HG03342 (cell line): ENCODE measurements around the gene KIF5B.
"Not testable (repeated sequence)": the region's sequence is repeated elsewhere in the genome, so short reads cannot be mapped to it uniquely, and the experiment has no call there.

Experiments
- ATAC-seq: cut with Tn5 transposase; IDR thresholded peaks from one replicate; pipeline ENCODE4 v1.9.1; 2021; ENCODE audit warnings: mild to moderate bottlenecking, moderate library complexity; ENCODE audit not compliant: unreplicated experiment

Gene KIF5B

GRCh38 chr10:32017044-32017443 lies 39.2 kb downstream of the KIF5B start:
- ATAC-seq = no peak

DNA sequence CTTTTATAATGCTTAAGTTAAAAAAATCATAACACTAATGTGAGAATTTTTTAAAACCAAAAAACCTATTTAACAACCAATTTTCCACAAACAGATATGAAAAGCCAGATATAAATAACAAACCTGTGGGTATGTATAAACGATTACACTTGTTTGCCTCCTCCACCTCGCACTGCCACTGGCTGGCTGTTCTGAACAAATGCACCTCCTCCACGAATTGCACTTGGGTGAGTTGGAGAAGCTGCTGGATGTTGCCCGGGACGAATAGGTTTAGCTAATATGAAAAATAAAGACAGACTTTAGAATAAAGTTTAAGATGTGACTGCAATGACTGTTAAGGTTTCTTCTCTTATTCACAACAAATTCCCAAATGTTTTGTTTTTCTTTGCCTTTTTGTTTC lies 40.8 kb downstream of the KIF5B start:
- no peak for ATAC-seq

GRCh38 chr10:32007026-32007425 lies 49.2 kb downstream of the KIF5B start:
- ATAC-seq = no peak

DNA sequence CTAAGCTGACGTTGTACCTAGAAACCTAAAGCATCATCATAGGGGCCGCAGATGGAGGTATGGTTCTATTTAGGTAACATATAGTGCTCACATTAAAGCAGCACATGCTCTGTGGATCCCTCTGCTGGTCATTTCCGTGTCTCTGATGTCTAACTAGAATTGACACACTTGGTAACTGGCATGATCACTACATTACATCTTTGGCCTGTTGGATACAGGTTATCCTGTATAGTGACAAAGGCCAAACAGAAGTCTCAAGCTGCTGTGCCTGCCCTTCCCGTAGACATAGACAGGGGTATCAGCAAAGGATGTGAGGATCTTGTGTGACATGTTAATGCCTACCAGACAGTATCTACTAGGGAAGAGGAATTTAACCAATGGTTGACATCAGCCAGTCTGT lies 51.2 kb downstream of the KIF5B start:
- peak; percentile 53 for ATAC-seq

- no peak for ATAC-seq
Observed at GRCh38 chr10:32004161-32004591, 52.0 kb downstream of the KIF5B start.

GRCh38 chr10:32002531-32002930 lies 53.7 kb downstream of the KIF5B start:
- ATAC-seq = no peak

DNA sequence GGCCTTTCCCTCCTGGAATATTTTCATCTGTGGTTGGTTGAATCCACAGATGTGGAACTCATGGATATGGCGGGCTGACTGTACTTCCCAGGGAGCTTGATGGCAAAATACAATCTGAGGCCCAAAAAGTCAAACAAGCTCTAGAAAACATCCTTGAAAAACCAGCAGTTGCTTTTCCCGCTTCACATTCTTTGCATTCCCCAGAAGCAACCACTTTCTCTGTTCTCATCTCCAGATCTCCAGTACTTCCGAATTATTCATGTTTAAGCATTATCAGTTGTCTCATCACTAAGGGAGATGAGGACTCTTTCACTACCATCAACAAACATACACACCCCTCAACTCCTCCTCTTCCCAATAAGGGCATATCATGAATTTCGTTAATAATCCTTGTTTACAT lies 55.3 kb downstream of the KIF5B start:
- ATAC-seq = no peak

DNA sequence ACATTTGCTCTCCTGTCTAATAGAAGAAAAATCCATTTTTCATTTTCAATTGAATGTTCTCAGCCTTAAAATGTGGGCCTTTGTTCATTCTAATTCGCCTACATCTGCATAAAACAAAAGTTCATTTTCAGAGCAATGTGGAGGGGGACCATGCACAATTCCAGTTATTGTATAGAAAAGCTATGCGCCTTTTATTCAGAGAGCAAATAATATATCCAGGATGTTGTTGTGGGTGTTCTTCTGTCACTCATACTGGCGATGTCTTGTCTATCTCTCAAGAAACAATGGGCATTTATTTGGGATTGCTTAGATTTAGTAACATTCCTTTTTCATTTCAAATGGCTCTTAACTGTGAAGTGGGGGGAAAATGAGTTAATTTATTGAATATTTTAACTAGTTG lies 56.4 kb downstream of the KIF5B start:
- ATAC-seq = no peak

DNA sequence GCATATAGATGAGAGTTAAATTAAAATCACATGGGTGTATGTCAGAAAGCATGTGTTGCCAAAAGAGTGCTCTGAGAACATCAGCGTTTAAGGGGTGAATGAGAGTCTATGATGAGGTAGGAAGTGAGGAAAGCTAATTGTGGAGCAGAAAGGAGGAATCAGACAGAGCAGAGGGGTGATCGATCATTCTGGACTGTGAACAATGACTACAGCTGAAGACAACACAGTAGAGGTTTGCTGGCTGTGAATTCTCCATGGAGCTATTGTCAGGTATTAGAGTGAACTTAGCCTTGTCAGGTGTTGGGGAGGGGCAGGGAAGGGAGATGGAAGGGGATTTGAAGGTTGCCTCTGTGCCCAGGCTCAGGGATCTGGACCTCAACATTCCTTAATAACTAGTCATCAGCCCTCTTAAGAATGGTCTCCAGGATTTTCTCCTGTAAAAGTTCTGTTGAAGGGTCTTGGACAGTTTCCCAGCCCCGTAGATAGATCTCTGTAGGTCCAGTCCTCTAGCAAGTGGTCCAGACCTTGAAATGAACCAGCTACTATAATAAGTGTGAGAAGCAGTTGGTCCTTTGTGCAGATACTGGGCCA lies 57.1 kb downstream of the KIF5B start:
- ATAC-seq = no peak

DNA sequence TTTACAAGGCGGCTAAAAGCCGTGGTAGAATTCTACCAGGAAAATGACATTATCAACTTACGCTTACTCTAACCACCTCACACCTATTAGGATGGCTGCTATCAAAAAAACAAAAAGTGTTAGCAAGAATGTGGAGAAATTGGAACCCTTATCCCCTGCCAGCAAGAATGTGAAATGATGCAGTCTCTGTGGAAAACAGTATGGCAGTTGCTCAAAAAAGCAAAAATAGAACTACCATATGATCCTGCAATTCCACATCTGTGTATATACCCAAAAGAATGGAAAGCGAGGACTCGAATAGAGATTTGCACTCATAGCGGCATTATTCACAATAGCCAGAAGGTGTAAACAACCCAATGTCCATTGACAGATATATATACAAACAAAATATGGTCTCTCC lies 61.3 kb downstream of the KIF5B start:
- no peak for ATAC-seq

GRCh38 chr10:31990937-31991336 lies 65.3 kb downstream of the KIF5B start:
- ATAC-seq = no peak

GRCh38 chr10:31987786-31988185 lies 68.4 kb downstream of the KIF5B start:
- not testable (repeated sequence) for ATAC-seq

DNA sequence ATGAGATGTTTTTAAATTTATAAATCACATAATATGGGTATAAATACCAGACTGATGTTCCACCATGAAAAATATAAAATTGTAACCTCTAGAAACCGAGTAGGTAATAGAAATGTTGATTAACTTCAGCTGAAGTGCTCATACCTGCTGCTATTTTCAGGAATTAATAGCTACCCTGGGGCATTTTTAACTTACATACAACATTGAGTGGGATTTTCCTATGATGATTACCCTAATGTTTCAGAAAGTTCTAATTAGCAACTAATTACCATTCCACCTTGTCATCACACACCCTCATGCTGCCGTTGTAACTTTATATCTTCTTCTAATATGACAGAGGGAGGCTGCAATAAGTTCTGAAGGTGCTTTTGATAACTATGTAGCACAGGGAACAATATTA lies 74.1 kb downstream of the KIF5B start:
- ATAC-seq = no peak

DNA sequence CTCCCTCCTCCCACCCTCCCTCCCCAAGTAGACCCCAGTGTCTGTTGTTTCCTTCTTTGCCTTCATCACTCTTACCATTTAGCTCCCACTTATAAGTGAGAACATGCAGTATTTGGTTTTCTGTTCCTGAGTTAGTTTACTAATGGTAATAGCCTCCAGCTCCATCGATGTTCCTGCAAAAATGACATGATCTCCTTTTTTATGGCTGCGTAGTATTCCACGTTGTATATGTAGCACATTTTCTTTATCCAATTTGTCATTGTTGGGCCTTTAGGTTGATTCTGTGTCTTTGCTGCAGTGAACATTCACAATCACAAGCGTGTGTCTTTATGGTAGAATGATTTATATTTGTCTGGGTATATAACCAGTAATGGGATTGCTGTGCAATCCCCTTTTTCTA lies 75.8 kb downstream of the KIF5B start:
- ATAC-seq = no peak

DNA sequence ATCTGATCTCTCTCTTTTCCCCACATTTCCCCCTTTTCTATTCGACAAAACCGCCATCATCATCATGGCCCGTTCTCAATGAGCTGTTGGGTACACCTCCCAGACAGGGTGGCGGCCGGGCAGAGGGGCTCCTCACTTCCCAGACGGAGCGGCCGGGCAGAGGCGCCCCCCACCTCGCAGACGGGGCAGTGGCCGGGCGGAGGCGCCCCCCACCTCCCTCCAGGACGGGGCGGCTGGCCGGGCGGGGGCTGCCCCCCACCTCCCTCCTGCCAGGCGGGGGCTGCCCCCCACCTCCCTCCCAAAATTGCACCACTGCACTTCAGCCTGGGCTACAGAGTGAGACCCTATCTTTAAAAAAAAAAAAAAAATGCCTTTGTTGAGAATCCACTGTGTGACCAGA lies 77.2 kb downstream of the KIF5B start:
- ATAC-seq = not testable (repeated sequence)

- ATAC-seq = no peak
Observed at GRCh38 chr10:31978156-31978483, 78.1 kb downstream of the KIF5B start.

- ATAC-seq = peak; percentile 47
Observed at GRCh38 chr10:31977440-31978155, 78.6 kb downstream of the KIF5B start.

DNA sequence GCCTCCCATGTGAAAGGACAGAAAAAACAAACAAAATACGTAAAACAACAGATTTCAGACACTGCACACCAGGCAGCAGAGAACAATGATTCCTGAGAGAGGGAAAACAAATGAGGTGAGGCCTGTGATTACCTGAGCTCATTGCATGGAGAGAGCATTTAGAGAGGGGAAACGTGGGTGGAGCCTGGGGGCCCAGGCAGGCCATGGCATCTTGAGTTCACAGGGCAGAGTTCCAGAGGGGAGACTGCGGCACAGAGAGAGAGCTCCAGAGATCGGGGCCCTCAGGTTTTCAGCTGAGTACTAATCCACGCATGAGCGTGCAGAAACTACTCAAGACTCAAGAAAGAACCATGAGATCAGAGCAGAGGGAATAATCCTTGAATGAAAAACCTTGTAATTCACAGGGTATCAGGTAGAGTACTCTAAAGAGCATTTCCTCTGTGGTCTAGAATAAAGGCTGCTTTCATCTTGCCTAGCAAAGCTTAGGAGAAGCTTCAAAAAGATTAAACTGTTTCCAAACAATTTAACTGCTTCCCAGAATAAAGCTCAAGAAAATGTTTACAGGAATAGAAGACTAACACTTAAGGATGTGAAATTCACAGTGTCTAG lies 81.0 kb downstream of the KIF5B start:
- ATAC-seq = no peak

DNA sequence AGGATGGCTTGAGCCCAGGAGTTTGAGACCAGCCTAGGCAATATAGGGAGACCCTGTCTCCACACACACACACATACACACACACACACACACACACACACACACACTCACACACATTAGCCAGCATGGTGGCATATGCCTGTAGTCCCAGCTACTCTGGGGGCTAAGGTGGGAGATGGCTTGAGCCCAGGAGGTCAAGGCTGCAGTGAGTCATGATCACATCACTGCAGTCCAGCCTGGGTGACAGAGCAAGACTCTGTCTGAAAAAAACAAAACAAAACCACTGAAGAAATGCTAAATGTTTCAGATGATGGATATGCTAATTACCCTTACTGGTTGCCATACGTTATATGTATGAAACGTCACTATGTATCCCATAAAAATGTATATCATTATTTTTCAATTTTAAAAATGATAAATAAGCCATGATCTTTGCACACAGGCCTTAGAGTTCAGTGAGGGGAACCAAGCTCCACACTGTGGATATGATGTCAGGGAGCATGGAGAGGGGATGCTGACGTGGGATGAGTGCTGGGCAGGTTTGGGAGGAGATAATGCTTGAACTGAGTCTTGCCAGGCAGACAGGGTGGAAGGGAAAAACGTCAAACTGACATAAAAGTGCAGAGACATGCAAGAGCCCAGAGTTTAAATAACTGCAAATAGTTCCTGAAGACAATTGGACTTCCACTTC lies 81.6 kb downstream of the KIF5B start:
- ATAC-seq = no peak

- ATAC-seq = no peak
Observed at GRCh38 chr10:31972519-31973041, 83.6 kb downstream of the KIF5B start.

GRCh38 chr10:31969847-31970246 lies 86.4 kb downstream of the KIF5B start:
- ATAC-seq = not testable (repeated sequence)

DNA sequence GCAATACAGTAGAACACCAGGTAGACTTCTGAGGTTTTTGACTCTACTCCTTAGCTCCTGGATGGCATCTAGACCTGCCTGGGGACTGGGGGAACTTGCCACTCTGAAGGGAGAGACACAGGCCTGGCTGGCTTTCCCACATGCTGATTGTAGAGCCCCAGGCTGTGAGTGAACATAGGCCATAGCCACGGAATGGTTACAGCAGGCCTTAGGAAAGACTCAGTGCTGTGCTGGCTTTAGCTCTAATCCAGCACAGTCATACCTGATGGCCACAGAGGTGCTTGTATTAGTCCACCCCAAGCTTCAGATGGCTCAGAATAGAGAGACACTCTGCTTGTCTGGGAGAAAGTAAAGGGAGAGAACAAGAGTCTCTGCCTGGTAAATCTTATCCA lies 92.6 kb downstream of the KIF5B start:
- ATAC-seq = no peak
